CD4-positive, alpha-beta T cell (primary cell): ENCODE results near the gene RAD9A. TPM values are rescaled to one million over a fixed set of nuclear protein-coding genes. Genes with fewer than 3 reads are reported as not detected.

ENCODE experiments used
- ATAC-seq: fragments of 200-7000 bp; cut with Tn5 transposase; one replicate; pipeline ENCODE4 v1.10.0; 2022; ENCODE audit warnings: mild to moderate bottlenecking; ENCODE audit not compliant: poor library complexity
- CTCF ChIA-PET: fragments of 350-600 bp; sonication (Branson Sonifier 250); formaldehyde crosslinking; loops from one replicate; lab custom pipeline; 2021; ENCODE audit warnings: antibody characterized with exemption, inconsistent platforms; lab: Charles Lee
- POLR2A ChIA-PET: fragments of 350-600 bp; sonication (Branson Sonifier 250); formaldehyde crosslinking; loops from one replicate; lab custom pipeline; 2021; ENCODE audit warnings: antibody characterized with exemption, inconsistent platforms; lab: Charles Lee
- DNase-seq, 14 experiments: peaks; one replicate each; pipeline ENCODE4 v3.0.0-alpha.2; 2013 to 2020; ENCODE audit warnings: mixed read lengths in 2 of 14
- H3K27ac ChIP-seq, 2 donors: one replicate each; pipeline versions ENCODE4 v1.5.1 to v1.7.0; 2013; ENCODE audit warnings: low read length in 2 of 2, low read depth in 1 of 2, mild to moderate bottlenecking in 1 of 2
- H3K27me3 ChIP-seq, 2 experiments: 1 replicate in 1 of 2; 2 replicates in 1 of 2; pipeline versions ENCODE4 v1.6.1 to v1.7.0; 2013; ENCODE audit warnings: low read length in 2 of 2, control low read depth in 1 of 2, mild to moderate bottlenecking in 1 of 2, moderate library complexity in 1 of 2; ENCODE audit not compliant: insufficient read depth in 2 of 2, control insufficient read depth in 1 of 2
- H3K36me3 ChIP-seq: one replicate; pipeline ENCODE4 v1.6.1; 2013; ENCODE audit warnings: low read length, control low read depth; ENCODE audit not compliant: insufficient read depth
- H3K4me1 ChIP-seq: one replicate; pipeline ENCODE4 v1.6.1; 2013; ENCODE audit warnings: low read length, control low read depth; ENCODE audit not compliant: insufficient read depth
- H3K4me3 ChIP-seq: one replicate; pipeline ENCODE4 v1.5.1; 2013; ENCODE audit warnings: mild to moderate bottlenecking, low read length, moderate library complexity
- H3K9me3 ChIP-seq, 2 experiments: 1 replicate in 1 of 2; 2 replicates in 1 of 2; pipeline versions ENCODE4 v1.6.1 to v1.7.0; 2013; ENCODE audit warnings: low read length in 2 of 2, mild to moderate bottlenecking in 2 of 2, control low read depth in 1 of 2, moderate library complexity in 1 of 2; ENCODE audit not compliant: control insufficient read depth in 1 of 2, insufficient read depth in 1 of 2
- H3K27ac Mint-ChIP-seq: one replicate; pipeline ENCODE4 v1.8.0; 2020; ENCODE audit warnings: mixed read lengths
- H3K27me3 Mint-ChIP-seq: one replicate; pipeline ENCODE4 v1.8.0; 2021; ENCODE audit warnings: mixed read lengths
- H3K36me3 Mint-ChIP-seq: one replicate; pipeline ENCODE4 v1.8.0; 2021; ENCODE audit warnings: low read depth, mixed read lengths
- H3K4me1 Mint-ChIP-seq: one replicate; pipeline ENCODE4 v1.8.0; 2021; ENCODE audit warnings: low read depth, mixed read lengths
- H3K4me3 Mint-ChIP-seq: one replicate; pipeline ENCODE4 v1.8.0; 2020; ENCODE audit warnings: mild to moderate bottlenecking, mixed read lengths
- H3K9me3 Mint-ChIP-seq: one replicate; pipeline ENCODE4 v1.8.0; 2020; ENCODE audit warnings: mixed read lengths
- CTCF ChIP-seq: fragments of 200-600 bp; IDR thresholded peaks from one replicate; pipeline ENCODE4 v1.8.0; 2022; ENCODE audit warnings: antibody characterized with exemption, mild to moderate bottlenecking
- intact Hi-C, 2 experiments: fragments of 100-400 bp; cut with DNase I in 1 of 2; cut with micrococcal nuclease in 1 of 2; formaldehyde crosslinking; loops; one replicate each; pipeline versions ENCODE4 v1.15.1 to v1.9.0; 2023 to 2025; cut with DNase I, micrococcal nuclease
- total RNA-seq, 174 experiments: library from RNA in 2 of 174; stranded (reverse) in 2 of 174; gene quantifications; one replicate each; pipeline ENCODE4 v1.2.3 and lab custom pipeline; 2021 to 2026

The RAD9A gene
- total RNA-seq, 2 experiments from 2014 or later, result 19.3 to 20.3 TPM

- Histone ChIP-seq H3K9me3 (no peaks in the 10 kb centered on the region), H3K4me3 (peak overlapping the region; percentile 97), H3K27ac (peak overlapping the region in 1 of 2 donors; percentile 94), H3K27me3 (no peaks in the 10 kb centered on the region), H3K36me3 (peaks cover 51% of the 10 kb centered on the region), H3K4me1 (peaks cover 79% of the 10 kb centered on the region)
- Mint-ChIP-seq H3K27me3 (no peaks in the 10 kb centered on the region), H3K27ac (peak overlapping the region; percentile 98), H3K9me3 (no peaks in the 10 kb centered on the region), H3K4me3 (peak overlapping the region; percentile 98), H3K4me1 (peaks cover 65% of the 10 kb centered on the region), H3K36me3 (peaks cover 68% of the 10 kb centered on the region)
- DNase-seq, result no peak
- no peak for TF ChIP-seq CTCF
- CTCF ChIA-PET, result interaction anchor here (0.9 to 4.3 kb wide), 4 partner anchors 29 to 90 kb away, joined by 3 to 21 read pairs (median 4); partner anchors contain the start of gene PPP1CA
- intact Hi-C loops, result loop anchor here (2.0 kb wide), 5 partner anchors 27 to 71 kb away; partner anchors contain the start of genes PPP1CA (in 1 of the 2) and TMEM134 (in 1 of the 2)
- POLR2A ChIA-PET, result interaction anchor here (0.6 to 17.7 kb wide), 19 partner anchors 7 to 1937 kb away, joined by 3 to 411 read pairs (median 21); partner anchors contain the start of genes AIP, CABP4, CARNS1 and CLCF1
- ATAC-seq, result no peak
Observed at GRCh38 chr11:67435727-67436458, 44.1 kb downstream of the RAD9A start.

GRCh38 chr11:67436459-67437081, 44.8 kb downstream of the RAD9A start:
- peaks cover 47% of the 10 kb centered on the region for H3K36me3 ChIP-seq
- peaks cover 63% of the 10 kb centered on the region for H3K36me3 Mint-ChIP-seq

More at GRCh38 chr11:67436459-67437081, 44.8 kb downstream of the RAD9A start:
- ChIA-PET POLR2A (interaction anchor here (0.6 to 17.7 kb wide), 27 partner anchors 8 to 1937 kb away, joined by 3 to 411 read pairs (median 11); partner anchors contain the start of genes AIP, CABP4, CARNS1 and CDK2AP2), CTCF (interaction anchor here (0.9 to 4.3 kb wide), 8 partner anchors 16 to 91 kb away, joined by 3 to 21 read pairs (median 4); partner anchors contain the start of genes PPP1CA and TBC1D10C)
- intact Hi-C loops, result loop anchor here (1.0 to 2.0 kb wide), 6 partner anchors 10 to 70 kb away; partner anchors contain the start of genes PPP1CA (in 1 of the 2) and TMEM134 (in 1 of the 2)
- Histone ChIP-seq H3K27me3 (no peaks in the 10 kb centered on the region), H3K4me3 (peak overlapping the region; percentile 97), H3K9me3 (no peaks in the 10 kb centered on the region), H3K27ac (peak overlapping the region in 1 of 2 donors; percentile 94), H3K4me1 (peaks cover 81% of the 10 kb centered on the region)
- Mint-ChIP-seq H3K4me3 (peak overlapping the region; percentile 98), H3K27ac (peak overlapping the region; percentile 98), H3K27me3 (no peaks in the 10 kb centered on the region), H3K9me3 (no peaks in the 10 kb centered on the region), H3K4me1 (peaks cover 71% of the 10 kb centered on the region)
- DNase-seq (peak in 13 of 14 experiments; percentile 55 to 82 (median 69)), ATAC-seq (peak; percentile 13)
- no peak for TF ChIP-seq CTCF
